DND-41 (cell line): ENCODE data around the gene PGRMC2.

Experiments
- ATAC-seq: fragments of 200-7000 bp; cut with Tn5 transposase; 3 replicates; pipeline ENCODE4 v1.9.1; 2021; ENCODE audit warnings: low read depth; ENCODE audit not compliant: insufficient read depth
- DNase-seq: peaks from one replicate; pipeline ENCODE4 v3.0.0-alpha.2; 2020
- H2AFZ ChIP-seq: 2 replicates; pipeline ENCODE4 v1.6.0; 2012; ENCODE audit warnings: low read depth, low read length
- H3K27ac ChIP-seq: 2 replicates; pipeline ENCODE4 v1.5.1; 2012; ENCODE audit warnings: low read length, inconsistent platforms
- H3K27me3 ChIP-seq: fragments of 200-600 bp; sonication (generic); 2 replicates; pipeline ENCODE4 v1.6.0; 2012; ENCODE audit warnings: low read length, mild to moderate bottlenecking, inconsistent platforms; ENCODE audit not compliant: insufficient read depth, poor library complexity
- H3K36me3 ChIP-seq: 2 replicates; pipeline ENCODE4 v1.5.1; 2012; ENCODE audit warnings: low read length, inconsistent platforms; ENCODE audit not compliant: insufficient read depth
- H3K4me1 ChIP-seq: 2 replicates; pipeline ENCODE4 v1.5.1; 2012; ENCODE audit warnings: mild to moderate bottlenecking, low read length; ENCODE audit not compliant: insufficient read depth
- H3K4me2 ChIP-seq: 2 replicates; pipeline ENCODE4 v1.6.0; 2012; ENCODE audit warnings: mild to moderate bottlenecking, moderate library complexity, low read length, inconsistent platforms; ENCODE audit not compliant: insufficient read depth
- H3K4me3 ChIP-seq, 2 experiments: fragments of 200-600 bp in 1 of 2; shearing (Covaris generic) in 1 of 2; 2 replicates each; pipeline ENCODE4 v1.5.1; 2012 to 2016; ENCODE audit warnings: inconsistent platforms in 2 of 2, low read length in 2 of 2, mild to moderate bottlenecking in 2 of 2, low read depth in 1 of 2, moderate library complexity in 1 of 2
- H3K79me2 ChIP-seq: 2 replicates; pipeline ENCODE4 v1.6.0; 2012; ENCODE audit warnings: low read length, inconsistent platforms; ENCODE audit not compliant: insufficient read depth
- H3K9ac ChIP-seq: 2 replicates; pipeline ENCODE4 v1.6.0; 2012; ENCODE audit warnings: low read depth, mild to moderate bottlenecking, inconsistent platforms, low read length, moderate library complexity
- H3K9me3 ChIP-seq: 2 replicates; pipeline ENCODE4 v1.5.1; 2012; ENCODE audit warnings: low read length, moderate library complexity, mild to moderate bottlenecking, inconsistent platforms; ENCODE audit not compliant: insufficient read depth, severe bottlenecking
- H4K20me1 ChIP-seq: 2 replicates; pipeline ENCODE4 v1.6.0; 2012; ENCODE audit warnings: low read length; ENCODE audit not compliant: insufficient read depth
- CTCF ChIP-seq: IDR thresholded peaks from 2 replicates; pipeline ENCODE4 v1.5.1; 2012; ENCODE audit warnings: borderline replicate concordance, low read length, moderate library complexity, mild to moderate bottlenecking; ENCODE audit not compliant: poor library complexity, severe bottlenecking; ENCODE audit errors: extremely low read depth
- EZH2 ChIP-seq: IDR thresholded peaks from 3 replicates; pipeline ENCODE4 v1.6.1; 2012; ENCODE audit warnings: borderline replicate concordance, low read depth, mild to moderate bottlenecking, moderate library complexity, low read length, inconsistent platforms; ENCODE audit not compliant: severe bottlenecking

Gene PGRMC2

GRCh38 chr4:128320656-128321055, 33.0 kb upstream of the PGRMC2 start:
- H3K4me2 ChIP-seq: no peak overlapping the region
- TF ChIP-seq EZH2 (no peak), CTCF (no peak)

GRCh38 chr4:128315756-128316520, 28.3 kb upstream of the PGRMC2 start:
- Histone ChIP-seq H3K36me3 (no peaks in the 10 kb centered on the region), H3K9me3 (no peaks in the 10 kb centered on the region), H3K4me3 (no peak overlapping the region), H2AFZ (no peak overlapping the region), H3K4me2 (no peak overlapping the region), H3K4me1 (no peaks in the 10 kb centered on the region), H3K27ac (no peak overlapping the region), H3K79me2 (no peaks in the 10 kb centered on the region), H3K9ac (no peak overlapping the region), H3K27me3 (no peaks in the 10 kb centered on the region), H4K20me1 (no peaks in the 10 kb centered on the region)
- TF ChIP-seq CTCF (no peak), EZH2 (no peak)
- ATAC-seq: no peak
- no peak for DNase-seq

More at GRCh38 chr4:128320656-128321055, 33.0 kb upstream of the PGRMC2 start:
- Histone ChIP-seq H4K20me1 (no peaks in the 10 kb centered on the region), H3K27me3 (no peaks in the 10 kb centered on the region), H3K27ac (no peak overlapping the region), H3K9ac (no peak overlapping the region), H3K4me1 (no peaks in the 10 kb centered on the region), H2AFZ (no peak overlapping the region), H3K79me2 (no peaks in the 10 kb centered on the region), H3K4me3 (no peak overlapping the region), H3K9me3 (no peaks in the 10 kb centered on the region), H3K36me3 (no peaks in the 10 kb centered on the region)
- no peak for ATAC-seq
- DNase-seq: no peak

- H3K9ac ChIP-seq: no peak overlapping the region
- no peak overlapping the region for H2AFZ ChIP-seq
- peaks cover 5% of the 10 kb centered on the region for H3K4me1 ChIP-seq
- no peaks in the 10 kb centered on the region for H3K79me2 ChIP-seq
- no peaks in the 10 kb centered on the region for H3K9me3 ChIP-seq
- H3K36me3 ChIP-seq: no peaks in the 10 kb centered on the region
- H4K20me1 ChIP-seq: no peaks in the 10 kb centered on the region
- H3K27ac ChIP-seq: no peak overlapping the region
- H3K4me3 ChIP-seq: no peak overlapping the region
- DNase-seq (no peak), ATAC-seq (no peak)
- no peak for TF ChIP-seq EZH2
- H3K27me3 ChIP-seq: no peaks in the 10 kb centered on the region
- H3K4me2 ChIP-seq: no peak overlapping the region
Measured at GRCh38 chr4:128311659-128312403, 24.2 kb upstream of the PGRMC2 start.

- Histone ChIP-seq H4K20me1 (no peaks in the 10 kb centered on the region), H3K27me3 (no peaks in the 10 kb centered on the region), H3K4me2 (no peak overlapping the region), H3K9me3 (no peaks in the 10 kb centered on the region), H3K79me2 (no peaks in the 10 kb centered on the region), H3K9ac (no peak overlapping the region), H3K4me3 (no peak overlapping the region), H3K4me1 (peaks cover 8% of the 10 kb centered on the region), H3K36me3 (no peaks in the 10 kb centered on the region), H2AFZ (no peak overlapping the region), H3K27ac (no peak overlapping the region)
- no peak for ATAC-seq
- no peak for DNase-seq
- TF ChIP-seq CTCF: no peak
Measured at GRCh38 chr4:128310266-128310697, 22.7 kb upstream of the PGRMC2 start.
